Mononuclear cell (primary cell): ENCODE measurements around the gene RLN3. TPM values are rescaled to one million over a fixed set of nuclear protein-coding genes. Genes with fewer than 3 reads are reported as not detected.
"Not testable (repeated sequence)": the region's sequence is repeated elsewhere in the genome, so short reads cannot be mapped to it uniquely, and the experiment has no call there.

Source experiments
- H3K27me3 ChIP-seq: 2 replicates; pipeline ENCODE4 v1.6.0; 2011; ENCODE audit warnings: low read length, control low read depth; ENCODE audit not compliant: insufficient read depth
- H3K4me1 ChIP-seq: 2 replicates; pipeline ENCODE4 v1.5.1; 2011; ENCODE audit warnings: mild to moderate bottlenecking, low read length, control low read depth; ENCODE audit not compliant: insufficient read depth
- H3K4me3 ChIP-seq: 2 replicates; pipeline ENCODE4 v1.5.1; 2011; ENCODE audit warnings: mild to moderate bottlenecking, low read length, moderate library complexity
- H3K9me3 ChIP-seq: 2 replicates; pipeline ENCODE4 v1.5.1; 2011; ENCODE audit warnings: low read depth, mild to moderate bottlenecking, control low read depth, low read length
- total RNA-seq: library from RNA; depleted of rRNA; stranded (reverse); fragments of >200 nt; gene quantifications from one replicate; pipeline ENCODE4 v1.2.3, GENCODE V29; 2012

Gene RLN3
- total RNA-seq, 1 donor, result not detected

DNA sequence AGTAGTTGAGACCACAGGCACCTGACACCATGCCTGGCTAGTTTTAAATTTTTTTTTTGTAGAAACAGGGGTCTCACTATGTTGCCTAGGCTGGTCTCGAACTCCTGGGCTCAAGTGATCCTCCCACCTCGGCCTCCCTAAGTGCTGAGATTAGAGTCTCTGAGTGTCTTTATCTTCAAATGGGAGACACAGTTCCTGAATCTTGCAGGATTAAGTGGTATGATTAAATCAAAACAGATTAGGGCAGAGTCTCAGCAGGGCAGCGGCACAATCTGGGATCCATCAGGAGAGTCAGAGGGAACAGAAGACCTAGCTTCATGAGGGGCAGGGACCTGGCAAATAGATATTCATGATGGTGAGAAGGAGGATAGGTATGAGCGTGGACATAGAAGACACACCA is 953 bp downstream of the RLN3 start:
- Histone ChIP-seq H3K4me1 (peaks cover 51% of the 10 kb centered on the region), H3K9me3 (no peaks in the 10 kb centered on the region), H3K4me3 (no peak overlapping the region)

GRCh38 chr19:14030997-14031718 is 3.2 kb downstream of the RLN3 start:
- H3K27me3 ChIP-seq, result no peaks in the 10 kb centered on the region
- peak overlapping the region; percentile 88 for H3K4me3 ChIP-seq

More for the DNA sequence above, 953 bp downstream of the RLN3 start:
- no peaks in the 10 kb centered on the region for H3K27me3 ChIP-seq

DNA sequence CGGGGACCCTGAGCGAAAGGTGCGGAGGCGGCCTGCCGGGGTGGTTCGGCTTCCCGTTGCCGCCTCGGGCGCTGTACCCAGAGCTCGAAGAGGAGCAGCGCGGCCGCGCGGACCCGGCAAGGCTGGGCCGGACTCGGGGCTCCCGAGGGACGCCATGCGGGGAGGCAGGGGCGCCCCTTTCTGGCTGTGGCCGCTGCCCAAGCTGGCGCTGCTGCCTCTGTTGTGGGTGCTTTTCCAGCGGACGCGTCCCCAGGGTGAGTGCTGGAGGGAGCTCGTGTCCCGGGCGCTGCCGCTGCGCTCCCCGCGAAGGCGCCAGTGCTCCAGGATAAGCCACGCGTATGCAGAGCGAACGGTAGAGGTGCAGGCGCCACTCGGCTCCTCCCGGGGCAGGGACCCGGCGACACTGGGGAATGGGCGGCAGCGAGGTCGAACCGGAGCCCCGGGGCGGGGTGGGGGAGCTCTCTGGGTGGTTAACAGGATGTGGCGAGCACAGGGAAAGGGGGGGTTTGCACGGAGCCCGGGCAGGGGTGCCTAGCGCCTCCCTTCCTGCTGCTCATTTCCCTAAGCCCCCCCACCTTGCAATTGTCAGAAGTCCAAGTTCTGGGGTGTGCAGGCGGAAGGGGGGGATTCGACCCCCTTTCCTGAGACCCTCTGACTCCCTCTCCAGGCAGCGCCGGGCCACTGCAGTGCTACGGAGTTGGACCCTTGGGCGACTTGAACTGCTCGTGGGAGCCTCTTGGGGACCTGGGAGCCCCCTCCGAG is 4.0 kb downstream of the RLN3 start, which contains the start of gene IL27RA:
IL27RA (plus strand) TSS at position 44 of the 762 bp plus-strand sequence; CDS start at position 155, 111 bp downstream.
- Histone ChIP-seq H3K4me3 (peak within 1 kb of the TSS; percentile 88), H3K27me3 (no peaks in the 10 kb centered on the region), H3K4me1 (peaks cover 22% of the 10 kb centered on the region), H3K9me3 (no peaks in the 10 kb centered on the region)

More at GRCh38 chr19:14030997-14031718, 3.2 kb downstream of the RLN3 start:
- H3K4me1 ChIP-seq, result peaks cover 29% of the 10 kb centered on the region
- H3K9me3 ChIP-seq, result no peaks in the 10 kb centered on the region

DNA sequence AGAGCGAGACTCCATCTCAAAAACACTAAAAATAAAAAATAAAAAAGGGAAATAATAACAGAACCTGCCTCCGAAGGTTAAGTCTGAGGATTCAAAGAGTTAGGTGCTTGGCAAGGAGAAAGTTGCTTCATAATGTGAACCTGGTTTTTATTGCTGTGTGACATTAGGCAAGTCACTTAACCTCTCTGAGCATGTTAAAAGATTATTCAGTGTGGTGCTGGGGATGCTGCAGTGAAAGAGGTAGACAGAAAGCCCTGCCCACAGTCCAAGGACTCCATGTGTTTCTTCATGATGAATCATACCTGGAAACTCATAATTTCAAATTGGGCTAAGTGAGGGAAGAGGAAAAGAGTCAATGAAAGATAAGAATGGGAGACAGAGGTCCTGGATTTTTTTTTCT is 6.0 kb downstream of the RLN3 start:
- Histone ChIP-seq H3K4me3 (no peak overlapping the region), H3K4me1 (peaks cover 22% of the 10 kb centered on the region), H3K27me3 (no peaks in the 10 kb centered on the region), H3K9me3 (no peaks in the 10 kb centered on the region)

- H3K27me3 ChIP-seq, H3K9me3 ChIP-seq, H3K4me3 ChIP-seq: not testable (repeated sequence)
- H3K4me1 ChIP-seq, result peaks cover 22% of the 10 kb centered on the region
Observed at GRCh38 chr19:14035159-14035558, 7.2 kb downstream of the RLN3 start.

DNA sequence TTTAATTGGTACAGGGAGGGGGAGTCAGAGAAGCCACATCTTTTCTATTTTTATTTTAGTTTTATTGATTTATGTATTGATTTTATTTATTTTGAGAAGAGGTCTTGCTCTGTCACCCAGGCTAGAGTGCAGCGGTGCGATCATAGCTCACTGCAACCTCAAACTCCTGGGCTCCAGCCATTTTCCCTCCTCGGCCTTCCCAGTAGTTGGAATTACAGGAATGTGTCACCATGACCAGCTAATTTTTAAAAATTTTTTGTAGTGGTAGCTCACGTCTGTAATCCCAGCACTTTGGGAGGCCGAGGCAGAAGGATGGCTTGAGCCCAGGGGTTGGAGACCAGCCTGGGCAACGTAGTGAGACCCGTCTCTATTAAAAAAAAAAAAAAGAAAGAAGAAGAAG is 7.8 kb downstream of the RLN3 start:
- H3K9me3 ChIP-seq, result no peaks in the 10 kb centered on the region
- H3K4me1 ChIP-seq, result peaks cover 18% of the 10 kb centered on the region

DNA sequence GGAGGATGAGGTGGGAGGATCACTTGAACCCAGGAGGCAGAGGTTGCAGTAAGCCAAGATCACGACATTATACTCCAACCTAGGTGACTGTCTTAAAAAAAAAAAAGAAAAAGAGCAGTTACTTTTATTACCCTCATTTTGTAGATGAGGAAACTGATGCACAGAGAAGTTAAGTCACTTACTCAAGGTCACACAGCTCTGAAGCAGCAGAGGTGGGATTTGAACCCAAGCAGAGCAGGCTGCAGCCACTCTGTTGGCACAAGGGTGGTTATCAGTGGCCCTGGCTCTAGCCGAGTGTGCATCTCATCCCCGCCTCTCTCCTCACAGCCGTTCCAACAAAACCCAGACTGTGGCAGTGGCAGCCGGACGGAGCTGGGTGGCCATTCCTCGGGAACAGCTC is 11.2 kb downstream of the RLN3 start:
- Histone ChIP-seq H3K9me3 (no peaks in the 10 kb centered on the region), H3K4me3 (no peak overlapping the region)

More for the DNA sequence above, 7.8 kb downstream of the RLN3 start:
- no peak overlapping the region for H3K4me3 ChIP-seq
- H3K27me3 ChIP-seq, result no peaks in the 10 kb centered on the region

DNA sequence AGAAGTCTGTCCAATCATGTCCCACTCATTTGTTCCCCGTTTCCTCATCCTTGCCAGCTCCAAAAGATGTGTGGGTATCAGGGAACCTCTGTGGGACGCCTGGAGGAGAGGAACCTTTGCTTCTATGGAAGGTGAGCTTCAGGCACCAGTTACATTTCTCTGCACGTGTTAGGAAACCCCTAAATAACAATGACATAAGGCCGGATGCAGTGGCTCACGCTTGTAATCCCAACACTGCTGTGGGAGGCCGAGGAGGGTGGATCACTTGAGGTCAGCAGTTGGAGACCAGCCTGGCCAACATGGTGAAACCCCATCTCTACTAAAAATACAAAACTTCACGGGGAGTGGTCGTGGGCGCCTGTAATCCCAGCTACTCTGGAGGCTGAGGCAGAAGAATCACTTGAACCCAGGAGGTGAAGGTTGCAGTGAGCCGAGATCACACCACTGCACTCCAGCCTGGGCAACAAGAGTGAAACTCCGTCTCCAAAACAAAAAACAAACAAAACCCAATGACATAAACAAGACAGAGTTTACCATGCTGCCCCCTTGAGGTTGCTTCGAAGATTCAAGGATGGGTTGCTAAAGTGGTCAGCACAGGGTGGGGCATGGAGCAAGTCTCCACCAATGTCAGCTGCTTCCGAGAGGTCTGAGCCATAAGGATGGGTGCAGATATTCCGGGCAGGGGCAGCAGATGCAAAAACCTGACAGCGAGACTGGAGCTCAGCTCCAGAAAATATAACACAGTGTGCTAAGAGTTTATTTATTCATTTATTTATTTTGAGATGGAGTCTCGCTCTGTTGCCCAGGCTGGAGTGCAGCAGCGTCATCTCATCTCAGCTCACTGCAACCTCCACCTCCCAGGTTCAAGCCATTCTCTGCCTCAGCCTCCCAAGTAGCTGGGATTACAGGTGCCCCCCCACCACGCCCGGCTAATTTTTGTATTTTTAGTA is 15.0 kb downstream of the RLN3 start:
- not testable (repeated sequence) for H3K4me1 ChIP-seq, H3K9me3 ChIP-seq, H3K4me3 ChIP-seq, H3K27me3 ChIP-seq

More for the DNA sequence above, 11.2 kb downstream of the RLN3 start:
- H3K27me3 ChIP-seq, result no peaks in the 10 kb centered on the region
- H3K4me1 ChIP-seq, result peaks cover 7% of the 10 kb centered on the region

DNA sequence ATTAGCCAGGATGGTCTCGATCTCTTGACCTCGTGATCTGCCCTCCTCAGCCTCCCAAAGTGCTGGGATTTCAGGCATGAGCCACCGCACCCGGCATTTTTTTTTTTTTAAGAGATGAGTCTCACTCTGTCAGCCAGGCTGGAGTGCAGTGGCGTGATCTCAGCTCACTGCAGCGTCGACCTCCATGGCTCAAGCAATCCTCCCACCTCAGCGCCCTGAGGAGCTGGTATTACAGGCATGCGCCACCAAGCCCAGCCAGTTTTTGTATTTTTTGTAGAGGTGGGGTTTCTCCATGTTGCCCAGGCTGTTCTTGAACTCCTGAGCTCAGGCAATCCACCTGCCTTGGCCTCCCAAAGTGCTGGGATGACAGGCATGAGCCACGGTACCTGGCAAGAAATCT is 19.9 kb downstream of the RLN3 start:
- H3K4me3 ChIP-seq, H3K9me3 ChIP-seq, H3K4me1 ChIP-seq, H3K27me3 ChIP-seq: not testable (repeated sequence)

DNA sequence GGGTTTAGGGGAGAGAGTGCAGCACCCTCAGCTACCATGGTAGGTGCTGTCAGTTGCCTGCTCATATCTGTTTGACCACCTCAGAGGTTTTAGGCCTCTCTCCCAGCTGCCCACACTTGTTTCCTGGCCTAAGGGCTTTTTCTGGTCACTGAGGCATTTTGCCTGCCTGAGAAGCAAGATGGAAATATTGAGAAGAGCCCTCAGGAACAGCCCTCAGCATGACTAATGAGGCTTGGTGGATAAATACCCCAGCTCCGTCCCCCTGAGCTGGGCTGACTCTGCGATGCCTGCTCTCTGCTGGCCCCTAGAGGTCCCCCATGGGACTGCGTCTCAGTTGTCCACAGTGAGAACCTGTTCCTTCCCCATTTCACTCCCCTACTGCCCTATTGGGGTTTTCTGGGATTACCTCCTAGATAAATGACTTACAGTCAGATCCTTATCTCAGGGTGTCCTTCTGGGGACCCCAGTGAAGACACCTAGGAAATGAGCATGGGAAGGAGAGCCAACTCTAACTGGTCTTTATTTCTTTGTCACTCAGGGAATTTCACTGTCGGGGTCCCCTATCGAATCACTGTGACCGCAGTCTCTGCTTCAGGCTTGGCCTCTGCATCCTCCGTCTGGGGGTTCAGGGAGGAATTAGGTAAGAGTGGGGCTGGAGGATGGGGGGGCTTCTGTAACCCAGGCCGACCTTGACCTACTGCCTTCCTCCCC is 20.6 kb downstream of the RLN3 start:
- Histone ChIP-seq H3K27me3 (no peaks in the 10 kb centered on the region), H3K9me3 (no peaks in the 10 kb centered on the region), H3K4me1 (no peaks in the 10 kb centered on the region), H3K4me3 (no peak overlapping the region)

DNA sequence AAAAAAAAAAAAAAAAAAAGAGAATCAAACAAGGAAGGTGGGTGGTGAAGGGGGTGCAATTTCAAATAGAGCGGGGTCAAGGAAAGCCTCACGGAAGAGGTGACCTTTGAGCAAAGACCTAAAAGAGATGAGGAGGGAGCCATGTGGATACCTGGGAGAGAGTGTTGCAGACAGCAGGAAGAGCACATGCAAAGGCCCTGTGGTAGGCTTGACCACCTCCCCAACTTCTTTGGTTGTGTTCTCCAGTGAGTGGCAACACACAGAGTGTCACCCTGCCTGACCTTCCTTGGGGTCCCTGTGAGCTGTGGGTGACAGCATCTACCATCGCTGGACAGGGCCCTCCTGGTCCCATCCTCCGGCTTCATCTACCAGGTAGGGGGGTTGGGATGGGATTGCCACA is 22.6 kb downstream of the RLN3 start:
- H3K4me3 ChIP-seq, result no peak overlapping the region
- no peaks in the 10 kb centered on the region for H3K4me1 ChIP-seq
- no peaks in the 10 kb centered on the region for H3K9me3 ChIP-seq
- no peaks in the 10 kb centered on the region for H3K27me3 ChIP-seq

DNA sequence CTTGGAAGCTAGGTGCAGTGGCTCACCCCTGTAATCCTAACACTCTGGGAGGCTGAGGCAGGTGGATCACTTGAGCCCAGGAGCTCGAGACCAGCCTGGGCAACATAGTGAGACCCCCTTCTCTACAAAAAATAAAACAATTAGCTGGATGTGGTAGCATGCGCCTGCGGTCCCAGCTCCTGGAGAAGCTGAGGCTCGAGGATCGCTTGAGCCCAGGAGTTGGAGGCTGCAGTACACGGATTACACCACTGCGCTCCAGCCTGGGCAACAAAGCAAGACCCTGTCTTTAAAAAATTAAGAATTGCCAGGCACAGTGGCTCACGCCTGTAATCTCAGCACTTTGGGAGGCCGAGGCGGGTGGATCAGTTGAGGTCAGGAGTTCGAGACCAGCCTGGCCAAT is 23.0 kb downstream of the RLN3 start:
- not testable (repeated sequence) for H3K4me1 ChIP-seq, H3K27me3 ChIP-seq, H3K4me3 ChIP-seq, H3K9me3 ChIP-seq

- H3K9me3 ChIP-seq, result no peaks in the 10 kb centered on the region
Observed at GRCh38 chr19:14051980-14052379, 24.0 kb downstream of the RLN3 start.

GRCh38 chr19:14052470-14052869 is 24.5 kb downstream of the RLN3 start:
- Histone ChIP-seq H3K4me3 (no peak overlapping the region), H3K27me3 (no peaks in the 10 kb centered on the region), H3K4me1 (no peaks in the 10 kb centered on the region), H3K9me3 (no peaks in the 10 kb centered on the region)

More at GRCh38 chr19:14051980-14052379, 24.0 kb downstream of the RLN3 start:
- H3K4me1 ChIP-seq, result no peaks in the 10 kb centered on the region
- no peak overlapping the region for H3K4me3 ChIP-seq
- H3K27me3 ChIP-seq, result no peaks in the 10 kb centered on the region
